ENCODE measurements around the gene PRKAR2B. TPM values are rescaled to one million over a fixed set of nuclear protein-coding genes. Genes with fewer than 3 reads are reported as not detected.

The PRKAR2B gene
- total RNA-seq, 1 donor from 2014 or later, result 14.6 TPM

DNA sequence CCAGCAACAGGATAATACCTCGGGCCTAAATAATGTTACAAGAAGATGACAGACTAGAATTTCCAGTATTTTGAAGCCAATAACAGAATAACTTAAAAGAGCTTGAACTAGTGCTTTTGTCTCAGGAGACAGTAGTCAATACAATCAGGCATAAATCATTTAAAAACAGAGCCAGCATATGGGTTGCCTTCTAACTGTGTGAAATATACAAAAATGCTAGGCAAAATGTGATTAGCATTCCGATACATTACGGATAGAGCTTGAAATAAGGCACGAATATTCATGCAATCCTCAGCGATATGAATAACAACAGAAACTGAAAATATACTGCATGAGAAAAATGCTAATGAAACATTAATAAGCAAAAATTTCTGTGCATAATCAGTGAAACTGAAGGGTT is 18.3 kb upstream of the PRKAR2B start:
- Mint-ChIP-seq H3K9me3 (ENCODE audit: unreplicated experiment) (no peaks in the 10 kb centered on the region), H3K4me3 (ENCODE audit: unreplicated experiment) (no peak overlapping the region), H3K27ac (ENCODE audit: unreplicated experiment) (no peak overlapping the region), H3K27me3 (ENCODE audit: unreplicated experiment) (no peaks in the 10 kb centered on the region), H3K36me3 (ENCODE audit: unreplicated experiment) (no peaks in the 10 kb centered on the region), H3K4me1 (ENCODE audit: low read depth, unreplicated experiment) (peaks cover 10% of the 10 kb centered on the region)
- no peak for DNase-seq
- TF ChIP-seq, protein P1, sequence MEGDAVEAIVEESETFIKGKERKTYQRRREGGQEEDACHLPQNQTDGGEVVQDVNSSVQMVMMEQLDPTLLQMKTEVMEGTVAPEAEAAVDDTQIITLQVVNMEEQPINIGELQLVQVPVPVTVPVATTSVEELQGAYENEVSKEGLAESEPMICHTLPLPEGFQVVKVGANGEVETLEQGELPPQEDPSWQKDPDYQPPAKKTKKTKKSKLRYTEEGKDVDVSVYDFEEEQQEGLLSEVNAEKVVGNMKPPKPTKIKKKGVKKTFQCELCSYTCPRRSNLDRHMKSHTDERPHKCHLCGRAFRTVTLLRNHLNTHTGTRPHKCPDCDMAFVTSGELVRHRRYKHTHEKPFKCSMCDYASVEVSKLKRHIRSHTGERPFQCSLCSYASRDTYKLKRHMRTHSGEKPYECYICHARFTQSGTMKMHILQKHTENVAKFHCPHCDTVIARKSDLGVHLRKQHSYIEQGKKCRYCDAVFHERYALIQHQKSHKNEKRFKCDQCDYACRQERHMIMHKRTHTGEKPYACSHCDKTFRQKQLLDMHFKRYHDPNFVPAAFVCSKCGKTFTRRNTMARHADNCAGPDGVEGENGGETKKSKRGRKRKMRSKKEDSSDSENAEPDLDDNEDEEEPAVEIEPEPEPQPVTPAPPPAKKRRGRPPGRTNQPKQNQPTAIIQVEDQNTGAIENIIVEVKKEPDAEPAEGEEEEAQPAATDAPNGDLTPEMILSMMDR (IDR thresholded peaks at IDR 0.05; ENCODE audit: partially characterized antibody, unreplicated experiment), result no peak

DNA sequence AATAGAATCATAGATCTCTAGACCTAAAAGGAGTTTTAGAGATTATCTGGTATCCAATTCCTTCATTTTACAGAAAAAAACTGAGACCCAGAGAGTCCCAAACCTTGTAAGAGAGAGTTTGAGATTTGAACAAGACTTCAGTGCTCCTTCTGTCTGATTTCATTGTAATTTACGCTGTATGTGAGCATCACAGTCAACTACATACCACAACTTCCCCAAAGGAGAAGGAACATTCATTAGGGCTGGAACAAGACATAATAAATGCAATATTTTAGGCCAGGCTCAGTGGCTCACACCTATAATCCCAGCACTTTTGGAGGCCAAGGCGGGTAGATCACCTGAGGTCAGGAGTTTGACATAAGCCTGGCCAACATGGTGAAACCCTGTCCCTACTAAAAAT is 17.3 kb upstream of the PRKAR2B start:
- Mint-ChIP-seq H3K27me3 (ENCODE audit: unreplicated experiment) (no peaks in the 10 kb centered on the region), H3K9me3 (ENCODE audit: unreplicated experiment) (no peaks in the 10 kb centered on the region), H3K36me3 (ENCODE audit: unreplicated experiment) (no peaks in the 10 kb centered on the region), H3K27ac (ENCODE audit: unreplicated experiment) (no peak overlapping the region), H3K4me1 (ENCODE audit: low read depth, unreplicated experiment) (peaks cover 10% of the 10 kb centered on the region), H3K4me3 (ENCODE audit: unreplicated experiment) (no peak overlapping the region)
- TF ChIP-seq, protein P1 (IDR thresholded peaks at IDR 0.05; ENCODE audit: partially characterized antibody, unreplicated experiment), result no peak
- DNase-seq, result no peak

DNA sequence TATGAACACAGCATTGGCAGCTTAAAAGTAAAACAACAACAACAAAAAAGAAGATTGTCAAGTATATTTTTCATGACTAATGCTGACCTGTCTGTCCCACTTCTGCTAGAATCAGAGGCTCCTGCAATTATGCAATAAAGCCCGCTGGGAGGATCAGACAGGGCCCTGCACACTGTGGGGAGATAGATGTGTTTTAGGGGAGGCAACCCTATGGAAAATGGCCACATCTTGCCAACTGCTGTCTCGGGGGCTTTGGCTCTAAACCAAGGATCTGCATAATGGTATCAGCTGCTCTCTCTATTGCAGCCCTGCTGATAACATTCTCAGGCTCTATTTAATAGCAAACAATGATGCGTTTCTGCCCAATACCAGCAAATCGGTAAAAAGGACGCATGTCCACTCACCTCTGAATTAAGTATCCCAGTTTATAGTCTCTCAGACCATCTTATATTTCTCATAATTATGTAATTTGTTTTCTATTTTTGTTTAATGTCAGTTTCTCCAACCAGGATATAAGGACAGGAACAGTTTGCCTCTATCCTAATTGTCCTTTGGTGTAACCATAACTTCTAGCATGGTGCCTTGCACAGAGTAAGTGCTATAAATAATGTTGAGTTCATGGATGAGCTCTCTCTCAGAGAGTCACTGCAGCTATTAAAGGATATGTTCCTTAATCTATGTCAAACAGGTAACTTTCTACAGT is 15.3 kb upstream of the PRKAR2B start:
- H3K36me3 Mint-ChIP-seq (ENCODE audit: unreplicated experiment), result no peaks in the 10 kb centered on the region
- H3K4me3 Mint-ChIP-seq (ENCODE audit: unreplicated experiment), result no peak overlapping the region
- H3K4me1 Mint-ChIP-seq (ENCODE audit: low read depth, unreplicated experiment), result peaks cover 10% of the 10 kb centered on the region
- no peak for DNase-seq
- peak overlapping the region; percentile 56 for H3K27ac Mint-ChIP-seq (ENCODE audit: unreplicated experiment)
- H3K9me3 Mint-ChIP-seq (ENCODE audit: unreplicated experiment), result no peaks in the 10 kb centered on the region
- H3K27me3 Mint-ChIP-seq (ENCODE audit: unreplicated experiment), result no peaks in the 10 kb centered on the region
- TF ChIP-seq, protein P1 (IDR thresholded peaks at IDR 0.05; ENCODE audit: partially characterized antibody, unreplicated experiment), result no peak

DNA sequence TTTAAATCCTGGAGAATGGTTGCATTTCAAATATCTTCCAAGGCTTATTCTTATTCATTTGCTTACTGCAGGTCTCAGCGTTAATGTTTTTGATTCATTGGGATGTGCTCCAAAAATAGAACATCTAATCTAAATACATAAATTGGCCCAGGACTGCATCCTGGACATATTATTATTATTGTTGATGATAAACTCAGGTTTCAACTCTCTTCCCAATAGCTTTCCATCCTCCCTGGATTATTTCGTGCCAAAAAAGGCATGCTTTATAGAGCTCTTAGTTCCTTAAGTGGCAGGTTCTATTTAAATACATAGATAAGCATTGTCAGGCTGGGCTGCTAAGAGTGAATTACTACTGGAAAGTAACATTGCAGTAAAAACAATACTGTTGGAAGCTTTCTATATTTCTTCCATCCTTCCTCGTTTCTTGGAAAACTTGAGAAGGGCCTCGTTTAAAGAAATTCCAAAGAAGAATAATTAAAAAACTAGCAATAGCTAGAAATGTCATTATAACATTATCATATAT is 14.7 kb upstream of the PRKAR2B start:
- Mint-ChIP-seq H3K36me3 (ENCODE audit: unreplicated experiment) (no peaks in the 10 kb centered on the region), H3K4me3 (ENCODE audit: unreplicated experiment) (no peak overlapping the region), H3K27ac (ENCODE audit: unreplicated experiment) (no peak overlapping the region), H3K9me3 (ENCODE audit: unreplicated experiment) (no peaks in the 10 kb centered on the region), H3K4me1 (ENCODE audit: low read depth, unreplicated experiment) (peaks cover 10% of the 10 kb centered on the region), H3K27me3 (ENCODE audit: unreplicated experiment) (no peaks in the 10 kb centered on the region)
- no peak for DNase-seq
- TF ChIP-seq, protein P1 (IDR thresholded peaks at IDR 0.05; ENCODE audit: partially characterized antibody, unreplicated experiment), result no peak

DNA sequence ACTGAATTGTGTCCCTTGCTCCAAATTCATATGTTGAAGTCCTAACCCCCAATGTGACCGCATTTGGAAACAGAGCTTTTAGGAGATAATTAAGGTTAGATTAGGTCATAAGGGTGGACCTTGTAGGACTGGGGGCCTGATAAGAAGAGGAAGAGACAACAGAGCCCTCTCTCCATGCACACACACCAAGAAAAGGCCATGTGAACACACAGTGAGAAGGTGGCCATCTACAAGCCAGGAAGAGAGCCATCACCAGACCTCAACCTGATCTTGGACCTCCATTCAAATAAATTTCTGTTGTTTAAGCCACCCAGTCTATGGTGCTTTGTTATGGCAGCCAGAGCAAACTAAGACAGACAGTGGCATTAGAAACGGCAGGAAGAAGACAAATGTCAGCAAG is 12.5 kb upstream of the PRKAR2B start:
- H3K27ac Mint-ChIP-seq (ENCODE audit: unreplicated experiment), result no peak overlapping the region
- peaks cover 8% of the 10 kb centered on the region for H3K4me1 Mint-ChIP-seq (ENCODE audit: low read depth, unreplicated experiment)
- H3K27me3 Mint-ChIP-seq (ENCODE audit: unreplicated experiment), result no peaks in the 10 kb centered on the region
- no peaks in the 10 kb centered on the region for H3K36me3 Mint-ChIP-seq (ENCODE audit: unreplicated experiment)
- no peak for DNase-seq
- H3K9me3 Mint-ChIP-seq (ENCODE audit: unreplicated experiment), result no peaks in the 10 kb centered on the region
- no peak overlapping the region for H3K4me3 Mint-ChIP-seq (ENCODE audit: unreplicated experiment)
- TF ChIP-seq, protein P1 (IDR thresholded peaks at IDR 0.05; ENCODE audit: partially characterized antibody, unreplicated experiment), result no peak
